ENCODE measurements around the gene EPHA5. TPM values are rescaled to one million over a fixed set of nuclear protein-coding genes. Genes with fewer than 3 reads are reported as not detected.

EPHA5 gene
- total RNA-seq, 1 experiment from 2014 or later: 0.04 TPM

GRCh38 chr4:65671372-65671771 is 1.1 kb upstream of the EPHA5 start (continued):
- no peak for TF ChIP-seq PRDM15 (CRISPR knock-in tag; IDR thresholded peaks at IDR 0.05)
- TF ChIP-seq GTF2I (CRISPR knock-in tag; conservative IDR thresholded peaks at IDR 0.05): no peak
- TF ChIP-seq NFE2L1 (CRISPR knock-in tag; IDR thresholded peaks at IDR 0.05): no peak
- TF ChIP-seq ZNF232 (CRISPR knock-in tag; IDR thresholded peaks at IDR 0.05): no peak

DNA sequence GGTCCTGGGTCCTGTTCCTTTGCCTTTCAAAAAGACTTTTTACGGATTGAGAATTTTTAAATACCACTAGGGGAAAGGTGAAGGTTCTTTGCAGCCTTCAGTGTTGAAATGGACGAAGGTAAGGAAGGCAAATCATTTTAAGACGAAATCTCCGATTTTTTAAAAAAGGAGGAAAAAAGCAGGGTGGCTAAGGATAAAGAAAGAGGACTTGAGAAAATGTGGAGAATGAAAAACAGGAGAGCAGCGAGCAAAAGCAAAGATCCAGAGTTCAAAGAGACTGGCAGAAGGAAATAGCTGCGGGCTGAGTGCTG is 314 bp downstream of the EPHA5 start:
- H3K4me3 Mint-ChIP-seq: peak overlapping the region; percentile 78
- no peaks in the 10 kb centered on the region for H3K9me3 Mint-ChIP-seq
- no peaks in the 10 kb centered on the region for H3K36me3 Mint-ChIP-seq
- no peak overlapping the region for H3K27ac Mint-ChIP-seq
- peaks cover 81% of the 10 kb centered on the region for H3K27me3 Mint-ChIP-seq (ENCODE audit: low read depth)
- ChIA-PET POLR2A (interaction anchor here (0.8 kb wide), 1 partner anchor 13 kb away, joined by 3 read pairs; no protein-coding TSS in a partner anchor), CTCF (interaction anchor here (0.9 kb wide), 2 partner anchors 13 to 934 kb away, joined by 3 read pairs; no protein-coding TSS in a partner anchor)
- TF ChIP-seq ZNF232 (CRISPR knock-in tag; IDR thresholded peaks at IDR 0.05): 0 out of 2 replicates have a peak, but pooled peaks have one; percentile 2
- TF ChIP-seq ATF1 (CRISPR knock-in tag; IDR thresholded peaks at IDR 0.05): no peak
- peaks cover 42% of the 10 kb centered on the region for H3K4me1 Mint-ChIP-seq
- DNase-seq (ENCODE audit: low spot score) (no peak), ATAC-seq (no peak)

- Mint-ChIP-seq H3K4me1 (peaks cover 42% of the 10 kb centered on the region), H3K4me3 (peak overlapping the region; percentile 78), H3K36me3 (no peaks in the 10 kb centered on the region), H3K9me3 (no peaks in the 10 kb centered on the region), H3K27me3 (ENCODE audit: low read depth) (peaks cover 81% of the 10 kb centered on the region), H3K27ac (no peak overlapping the region)
- POLR2A ChIA-PET: no interaction called here
- TF ChIP-seq ZNF263 (CRISPR knock-in tag; IDR thresholded peaks at IDR 0.05; ENCODE audit: low read depth) (peak; percentile 66; the same call in 1 of the 2 replicates), TEAD1 (CRISPR knock-in tag; IDR thresholded peaks at IDR 0.05) (no peak), FOXJ3 (CRISPR knock-in tag; IDR thresholded peaks at IDR 0.05; ENCODE audit: borderline replicate concordance) (no peak), GTF2I (CRISPR knock-in tag; conservative IDR thresholded peaks at IDR 0.05) (no peak), ZNF232 (CRISPR knock-in tag; IDR thresholded peaks at IDR 0.05) (0 out of 2 replicates have a peak, but pooled peaks have one; percentile 5), ZNF219 (CRISPR knock-in tag; IDR thresholded peaks at IDR 0.05; ENCODE audit: borderline replicate concordance) (no peak), GRHL2 (CRISPR knock-in tag; IDR thresholded peaks at IDR 0.05; ENCODE audit: insufficient replicate concordance, severe bottlenecking) (no peak), FOXP1 (CRISPR knock-in tag; IDR thresholded peaks at IDR 0.05; ENCODE audit: borderline replicate concordance) (peak; percentile 23; the same call in 1 of the 2 replicates), MYBL2 (CRISPR knock-in tag; IDR thresholded peaks at IDR 0.05) (0 out of 2 replicates have a peak, but pooled peaks have one; percentile 25), JAZF1 (CRISPR knock-in tag; IDR thresholded peaks at IDR 0.05) (no peak), ETV6 (CRISPR knock-in tag; IDR thresholded peaks at IDR 0.05) (0 out of 2 replicates have a peak, but pooled peaks have one; percentile 41)
- TF ChIP-seq, protein P1, sequence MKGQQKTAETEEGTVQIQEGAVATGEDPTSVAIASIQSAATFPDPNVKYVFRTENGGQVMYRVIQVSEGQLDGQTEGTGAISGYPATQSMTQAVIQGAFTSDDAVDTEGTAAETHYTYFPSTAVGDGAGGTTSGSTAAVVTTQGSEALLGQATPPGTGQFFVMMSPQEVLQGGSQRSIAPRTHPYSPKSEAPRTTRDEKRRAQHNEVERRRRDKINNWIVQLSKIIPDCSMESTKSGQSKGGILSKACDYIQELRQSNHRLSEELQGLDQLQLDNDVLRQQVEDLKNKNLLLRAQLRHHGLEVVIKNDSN (CRISPR knock-in tag; IDR thresholded peaks at IDR 0.05): no peak
- CTCF ChIA-PET: interaction anchor here (0.9 kb wide), 1 partner anchor 933 kb away, joined by 3 read pairs; no protein-coding TSS in a partner anchor
- ATAC-seq (peak; percentile 36), DNase-seq (ENCODE audit: low spot score) (peak; percentile 53)
Measured at GRCh38 chr4:65669111-65670019, 924 bp downstream of the EPHA5 start.

Measured in WTC11 (cell line).